Left lung (tissue), 10 donors: ENCODE measurements around the gene DDX46. TPM values are rescaled to one million over a fixed set of nuclear protein-coding genes. Genes with fewer than 3 reads are reported as not detected.

Experiments used
- ATAC-seq: fragments of 200-7000 bp; cut with Tn5 transposase; one replicate; pipeline ENCODE4 v1.9.1; 2020; ENCODE audit warnings: moderate library complexity
- DNase-seq, 4 donors: peaks; one replicate each; pipeline ENCODE4 v3.0.0-alpha.2; 2013 to 2020
- H3K27ac ChIP-seq, 2 donors: fragments of 200-600 bp; sonication (generic) in 1 of 2; one replicate each; pipeline versions ENCODE4 v1.5.0 to v1.8.0; 2020 to 2021
- H3K27me3 ChIP-seq, 2 donors: fragments of 200-600 bp; sonication (generic) in 1 of 2; one replicate each; pipeline versions ENCODE4 v1.5.0 to v1.8.0; 2020 to 2021
- H3K36me3 ChIP-seq, 2 donors: fragments of 200-600 bp; sonication (generic) in 1 of 2; one replicate each; pipeline versions ENCODE4 v1.5.0 to v1.8.0; 2020 to 2021
- H3K4me1 ChIP-seq, 2 donors: fragments of 200-600 bp; one replicate each; pipeline ENCODE4 v1.8.0; 2021
- H3K4me3 ChIP-seq, 2 donors: fragments of 200-600 bp; sonication (generic) in 1 of 2; one replicate each; pipeline versions ENCODE4 v1.5.0 to v1.8.0; 2020 to 2021; ENCODE audit warnings: mild to moderate bottlenecking in 1 of 2
- H3K9me3 ChIP-seq, 2 donors: fragments of 200-600 bp; sonication (generic) in 1 of 2; one replicate each; pipeline versions ENCODE4 v1.5.0 to v1.8.0; 2020 to 2021
- CTCF ChIP-seq, 2 donors: fragments of 200-600 bp; sonication (generic) in 1 of 2; IDR thresholded peaks; one replicate each; pipeline versions ENCODE4 v1.5.0 to v1.8.0; 2021; ENCODE audit warnings: antibody characterized with exemption in 2 of 2
- intact Hi-C, 2 donors: fragments of 100-400 bp; cut with DNase I; formaldehyde crosslinking; loops; one replicate each; pipeline versions ENCODE4 v1.11.2 to v1.14.2; 2022
- polyA plus RNA-seq, 6 donors: library from polyadenylated mRNA; unstranded; fragments of 120-200 nt; gene quantifications; one replicate each; pipeline ENCODE4 v1.2.1, GENCODE V29; 2013; ENCODE audit not compliant: insufficient read length in 6 of 6
- total RNA-seq, 2 donors: library from RNA; stranded (reverse); fragmentation: NEBNext Ultra II Directional; extraction: Animal tissue kit (Norgen Biotek cat#: 25700); gene quantifications; one replicate each; pipeline ENCODE4 v1.2.1, GENCODE V29; 2021
- donor health status: DM: no; HTN: yes; CAD: no.
- donor health status: DM: no; HTN: no; CAD: no.

DDX46 gene
- total and polyA plus RNA-seq, 8 donors = 35.4 to 105 (median 85.1) TPM

GRCh38 chr5:134787692-134788091 is 29.1 kb downstream of the DDX46 start:
- Histone ChIP-seq H3K27ac (no peak overlapping the region), H3K4me3 (no peak overlapping the region), H3K27me3 (no peaks in the 10 kb centered on the region), H3K36me3 (peaks cover 0 to 97% of the 10 kb centered on the region in 2 donors), H3K9me3 (no peaks in the 10 kb centered on the region), H3K4me1 (no peaks in the 10 kb centered on the region)
- no peak for ATAC-seq
- no peak for DNase-seq
- intact Hi-C loops = no loop called here
- TF ChIP-seq CTCF (IDR thresholded peaks at IDR 0.05) = no peak

- H3K4me1 ChIP-seq = no peaks in the 10 kb centered on the region
- no peaks in the 10 kb centered on the region for H3K9me3 ChIP-seq
- TF ChIP-seq CTCF (IDR thresholded peaks at IDR 0.05) = no peak
- H3K27me3 ChIP-seq = no peaks in the 10 kb centered on the region
- DNase-seq = no peak
- H3K4me3 ChIP-seq = no peak overlapping the region
- no peak overlapping the region for H3K27ac ChIP-seq
- no peak for ATAC-seq
- peaks cover 0 to 97% of the 10 kb centered on the region in 2 donors for H3K36me3 ChIP-seq
- intact Hi-C loops = no loop called here
These were observed 33.0 kb downstream of the DDX46 start for GRCh38 chr5:134791580-134791979.

GRCh38 chr5:134792286-134792685 is 33.7 kb downstream of the DDX46 start:
- no peak for TF ChIP-seq CTCF (IDR thresholded peaks at IDR 0.05)
- no peak overlapping the region for H3K27ac ChIP-seq
- no peaks in the 10 kb centered on the region for H3K9me3 ChIP-seq
- DNase-seq = no peak
- H3K4me1 ChIP-seq = no peaks in the 10 kb centered on the region
- no peak overlapping the region for H3K4me3 ChIP-seq
- intact Hi-C loops = no loop called here
- H3K27me3 ChIP-seq = no peaks in the 10 kb centered on the region
- ATAC-seq = no peak
- H3K36me3 ChIP-seq = peaks cover 0 to 97% of the 10 kb centered on the region in 2 donors

- peaks cover 0 to 100% of the 10 kb centered on the region in 2 donors for H3K36me3 ChIP-seq
- H3K4me1 ChIP-seq = no peaks in the 10 kb centered on the region
- no peak overlapping the region for H3K27ac ChIP-seq
- TF ChIP-seq CTCF (IDR thresholded peaks at IDR 0.05) = no peak
- intact Hi-C loops = no loop called here
- no peaks in the 10 kb centered on the region for H3K27me3 ChIP-seq
- ATAC-seq (no peak), DNase-seq (no peak)
- H3K4me3 ChIP-seq = no peak overlapping the region
- H3K9me3 ChIP-seq = no peaks in the 10 kb centered on the region
These were observed 34.5 kb downstream of the DDX46 start for GRCh38 chr5:134793111-134793510.

GRCh38 chr5:134794082-134794481 is 35.5 kb downstream of the DDX46 start:
- Histone ChIP-seq H3K9me3 (no peaks in the 10 kb centered on the region), H3K27ac (no peak overlapping the region), H3K4me3 (no peak overlapping the region), H3K27me3 (no peaks in the 10 kb centered on the region), H3K4me1 (no peaks in the 10 kb centered on the region), H3K36me3 (peaks cover 0 to 100% of the 10 kb centered on the region in 2 donors)
- intact Hi-C loops = no loop called here
- ATAC-seq (no peak), DNase-seq (no peak)
- TF ChIP-seq CTCF (IDR thresholded peaks at IDR 0.05) = no peak
